IMR-90 (cell line): ENCODE measurements around the gene SLC66A3. TPM values are rescaled to one million over a fixed set of nuclear protein-coding genes. Genes with fewer than 3 reads are reported as not detected.
A peak's percentile ranks its signal among the peaks of the same experiment; 100 is the strongest.

Experiments used
- ATAC-seq: fragments of 200-7000 bp; cut with Tn5 transposase; 2 replicates; pipeline ENCODE4 v1.9.1; 2020; ENCODE audit warnings: low read depth, mild to moderate bottlenecking, moderate library complexity
- BruUV-seq: library from RNA; stranded (reverse); fragments of 400-500 nt; replicated peaks from 2 replicates; lab custom pipeline; 2021; lab: Mats Ljungman, UMichigan
- CTCF ChIA-PET: fragments of 300-600 bp; formaldehyde crosslinking; extraction: SDS; loops from one replicate; lab custom pipeline; 2021; ENCODE audit warnings: antibody characterized with exemption; lab: Yijun Ruan, JAX
- POLR2A ChIA-PET: fragments of 300-600 bp; sonication (Branson Sonifier 250); formaldehyde crosslinking; loops from one replicate; lab custom pipeline; 2022; ENCODE audit warnings: antibody characterized with exemption; ENCODE audit not compliant: unreplicated experiment; lab: Charles Lee
- DNase-seq: peaks from one replicate; pipeline ENCODE4 v3.0.0; 2013
- H2AFZ ChIP-seq: replicated peaks from 2 replicates; pipeline ENCODE3; 2013; ENCODE audit warnings: low read length, mild to moderate bottlenecking; ENCODE audit not compliant: poor library complexity
- H2AK5ac ChIP-seq: 2 replicates; pipeline ENCODE4 v1.6.1; 2013; ENCODE audit warnings: low read depth, low read length, inconsistent platforms
- H2AK9ac ChIP-seq: replicated peaks from 2 replicates; pipeline ENCODE3; 2013; ENCODE audit warnings: mild to moderate bottlenecking, low read depth, low read length, moderate library complexity; ENCODE audit not compliant: poor library complexity
- H2BK120ac ChIP-seq: 2 replicates; pipeline ENCODE4 v1.6.1; 2013; ENCODE audit warnings: low read depth, low read length, inconsistent platforms
- H2BK15ac ChIP-seq: 3 replicates; pipeline ENCODE4 v1.6.1; 2013; ENCODE audit warnings: low read depth, low read length, inconsistent platforms
- H2BK20ac ChIP-seq: 2 replicates; pipeline ENCODE4 v1.6.1; 2013; ENCODE audit warnings: low read depth, mild to moderate bottlenecking, inconsistent platforms, low read length, moderate library complexity
- H2BK5ac ChIP-seq: 2 replicates; pipeline ENCODE4 v1.6.1; 2013; ENCODE audit warnings: mild to moderate bottlenecking, low read depth, low read length, inconsistent platforms; ENCODE audit not compliant: poor library complexity, severe bottlenecking
- H3K14ac ChIP-seq: replicated peaks from 2 replicates; pipeline ENCODE4 v1.6.1; 2013; ENCODE audit warnings: low read depth, low read length, inconsistent platforms
- H3K18ac ChIP-seq: 2 replicates; pipeline ENCODE4 v1.6.1; 2013; ENCODE audit warnings: low read depth, low read length, control low read depth
- H3K23ac ChIP-seq: 2 replicates; pipeline ENCODE4 v1.6.1; 2013; ENCODE audit warnings: low read depth, low read length, inconsistent platforms
- H3K27ac ChIP-seq: 2 replicates; pipeline ENCODE4 v1.5.1; 2013; ENCODE audit warnings: mild to moderate bottlenecking, control low read depth, low read length; ENCODE audit not compliant: insufficient read depth
- H3K27me3 ChIP-seq: 2 replicates; pipeline ENCODE4 v1.6.1; 2013; ENCODE audit warnings: low read length; ENCODE audit not compliant: control insufficient read depth, insufficient read depth
- H3K36me3 ChIP-seq: 2 replicates; pipeline ENCODE4 v1.6.1; 2013; ENCODE audit warnings: low read length, mixed read lengths; ENCODE audit not compliant: control insufficient read depth, insufficient read depth
- H3K4ac ChIP-seq: 2 replicates; pipeline ENCODE4 v1.6.1; 2013; ENCODE audit warnings: low read depth, low read length, inconsistent platforms
- H3K4me1 ChIP-seq: 2 replicates; pipeline ENCODE4 v1.6.1; 2013; ENCODE audit warnings: low read length, mixed read lengths; ENCODE audit not compliant: control insufficient read depth, insufficient read depth
- H3K4me2 ChIP-seq: 2 replicates; pipeline ENCODE4 v1.6.1; 2013; ENCODE audit warnings: low read depth, mild to moderate bottlenecking, control low read depth, low read length, moderate library complexity
- H3K4me3 ChIP-seq: 2 replicates; pipeline ENCODE4 v1.5.1; 2013; ENCODE audit warnings: low read depth, mild to moderate bottlenecking, control low read depth, low read length, moderate library complexity; ENCODE audit not compliant: insufficient read depth
- H3K56ac ChIP-seq: 2 replicates; pipeline ENCODE4 v1.6.1; 2013; ENCODE audit warnings: low read length, inconsistent platforms; ENCODE audit not compliant: insufficient read depth; ENCODE audit errors: extremely low read depth
- H3K79me1 ChIP-seq, 2 experiments: 2 replicates each; pipeline ENCODE4 v1.6.1; 2013; ENCODE audit warnings: low read length in 2 of 2, inconsistent platforms in 1 of 2, low read depth in 1 of 2
- H3K9ac ChIP-seq: 2 replicates; pipeline ENCODE4 v1.6.1; 2013; ENCODE audit warnings: low read depth, low read length, control low read depth
- H3K9me1 ChIP-seq: 2 replicates; pipeline ENCODE4 v1.6.1; 2013; ENCODE audit warnings: low read length, inconsistent platforms; ENCODE audit not compliant: insufficient read depth
- H3K9me3 ChIP-seq: 2 replicates; pipeline ENCODE4 v1.6.1; 2013; ENCODE audit warnings: low read length; ENCODE audit not compliant: control insufficient read depth, insufficient read depth
- H4K20me1 ChIP-seq: 2 replicates; pipeline ENCODE4 v1.6.1; 2013; ENCODE audit warnings: low read length, inconsistent platforms; ENCODE audit not compliant: insufficient read depth
- H4K5ac ChIP-seq: 2 replicates; pipeline ENCODE4 v1.6.1; 2013; ENCODE audit warnings: mild to moderate bottlenecking, low read depth, low read length, control low read depth
- H4K8ac ChIP-seq, 2 experiments: 2 replicates each; pipeline ENCODE4 v1.6.1; 2013; ENCODE audit warnings: low read depth in 2 of 2, low read length in 2 of 2, control low read depth in 1 of 2, inconsistent platforms in 1 of 2
- H4K91ac ChIP-seq: 2 replicates; pipeline ENCODE4 v1.6.1; 2013; ENCODE audit warnings: low read depth, low read length, inconsistent platforms; ENCODE audit not compliant: insufficient read depth
- BHLHE40 ChIP-seq: fragments of 150-350 bp; IDR thresholded peaks from 2 replicates; pipeline ENCODE4 v1.6.1; 2016; ENCODE audit warnings: mild to moderate bottlenecking, low read depth, low read length
- CEBPB ChIP-seq: IDR thresholded peaks from 2 replicates; pipeline ENCODE4 v1.6.1; 2012; ENCODE audit warnings: low read depth, low read length, improper control_type of control experiment
- CHD1 ChIP-seq: IDR thresholded peaks from 2 replicates; pipeline ENCODE4 v1.6.1; 2012; ENCODE audit warnings: low read depth, low read length, improper control_type of control experiment
- FOS ChIP-seq: fragments of 150-350 bp; IDR thresholded peaks from 2 replicates; pipeline ENCODE4 v1.6.1; 2016; ENCODE audit warnings: low read depth, low read length
- MAFK ChIP-seq: IDR thresholded peaks from 2 replicates; pipeline ENCODE4 v1.6.1; 2012; ENCODE audit warnings: low read depth, low read length, improper control_type of control experiment
- MXI1 ChIP-seq: IDR thresholded peaks from 2 replicates; pipeline ENCODE4 v1.6.1; 2012; ENCODE audit warnings: low read depth, mild to moderate bottlenecking, low read length, moderate library complexity, borderline replicate concordance
- RAD21 ChIP-seq: IDR thresholded peaks from 2 replicates; pipeline ENCODE4 v1.6.1; 2012; ENCODE audit warnings: low read length, improper control_type of control experiment
- RFX5 ChIP-seq: IDR thresholded peaks from 2 replicates; pipeline ENCODE4 v1.8.0; 2012; ENCODE audit warnings: low read depth, mild to moderate bottlenecking, low read length, moderate library complexity
- USF2 ChIP-seq: fragments of 150-350 bp; IDR thresholded peaks from 2 replicates; pipeline ENCODE4 v1.6.1; 2017; ENCODE audit warnings: mild to moderate bottlenecking, antibody characterized with exemption, low read length, low read depth
- WGBS, 2 experiments: methylation state at CpG; one replicate each; pipeline versions ENCODE4 v1.1.5 to v1.1.7; 2013; ENCODE audit warnings: missing lambda C conversion rate in 2 of 2; ENCODE audit not compliant: insufficient read length in 1 of 2; ENCODE audit errors: extremely low coverage in 2 of 2; 5-methylcytosine and 5-hydroxymethylcytosine counted together
- dilution Hi-C: fragments of 300-500 bp; cut with HindIII; formaldehyde crosslinking; loops from one replicate; pipeline ENCODE4 v1.14.3; 2018; ENCODE audit warnings: low sequenced_read_pairs; ENCODE audit not compliant: unreplicated experiment
- in situ Hi-C: fragments of 300-500 bp; cut with MboI; formaldehyde crosslinking; loops from 3 replicates; pipeline ENCODE4 v1.14.3; 2019; ENCODE audit warnings: low sequenced_read_pairs, inconsistent platforms, mixed read lengths
- intact Hi-C: fragments of 100-400 bp; cut with micrococcal nuclease; formaldehyde crosslinking; loops from 2 replicates; pipeline ENCODE4 v1.10.0; 2022
- polyA plus RNA-seq, 3 experiments: library from polyadenylated mRNA; depleted of rRNA; stranded (reverse); fragments of >200 nt; gene quantifications; 2 replicates each; pipeline ENCODE4 v1.2.3, GENCODE V29; 2012; ENCODE audit warnings: low replicate concordance in 1 of 3
- total RNA-seq: library from RNA; depleted of rRNA; stranded (reverse); fragments of >200 nt; gene quantifications from 2 replicates; pipeline ENCODE4 v1.2.3, GENCODE V29; 2012

The SLC66A3 gene
- total and polyA plus RNA-seq, 2 of the 4 experiments (the other 2 are of a cell fraction), result 18.1 to 25.2 TPM

- H2AFZ ChIP-seq, result no peak overlapping the region
- no CpG with 5 or more reads among the region's 7 CpGs for WGBS, 2 experiments
- no peak overlapping the region for H3K9ac ChIP-seq
- peaks cover 18% of the 10 kb centered on the region for H3K36me3 ChIP-seq
- H3K27me3 ChIP-seq, result no peaks in the 10 kb centered on the region
- no peak overlapping the region for H3K14ac ChIP-seq
- BruUV-seq, result no TSS peak
- H3K4me3 ChIP-seq, result no peak overlapping the region
- no peak overlapping the region for H4K91ac ChIP-seq
- peak; percentile 77 for ATAC-seq
- no peak overlapping the region for H2BK20ac ChIP-seq
- no peaks in the 10 kb centered on the region for H3K9me1 ChIP-seq
- H3K18ac ChIP-seq, result no peak overlapping the region
- H3K79me1 ChIP-seq, result peaks cover 5 to 11% of the 10 kb centered on the region in 2 experiments; a peak in 3 of 4 replicates
- POLR2A ChIA-PET, result no interaction called here
- H4K20me1 ChIP-seq, result no peaks in the 10 kb centered on the region; the same call in 1 of the 2 replicates
- intact Hi-C loops, result no loop called here
- in situ Hi-C loops, result no loop called here
- H4K8ac ChIP-seq, result no peak overlapping the region
- H2AK9ac ChIP-seq, result no peak overlapping the region
- H2AK5ac ChIP-seq, result no peak overlapping the region
- no peak overlapping the region for H2BK120ac ChIP-seq
- no peak overlapping the region for H3K4me2 ChIP-seq
- H3K9me3 ChIP-seq, result no peaks in the 10 kb centered on the region
- no peak overlapping the region for H2BK15ac ChIP-seq
- H3K27ac ChIP-seq, result no peak overlapping the region
- TF ChIP-seq MXI1, result no peak
- TF ChIP-seq BHLHE40, result peak; percentile 40; the same call in 1 of the 2 replicates
- TF ChIP-seq FOS, result peak; percentile 49; the same call in 1 of the 2 replicates
- peak; percentile 23; the same call in 1 of the 2 replicates for TF ChIP-seq CEBPB
- TF ChIP-seq RAD21, result no peak
- no peak for TF ChIP-seq USF2
- no peak for TF ChIP-seq RFX5
- no peak for TF ChIP-seq MAFK
- no peak for TF ChIP-seq CHD1
- H3K56ac ChIP-seq, result no peak overlapping the region
- H2BK5ac ChIP-seq, result no peak overlapping the region
- no peak overlapping the region for H4K5ac ChIP-seq
- H3K23ac ChIP-seq, result no peak overlapping the region
- H3K4me1 ChIP-seq, result peaks cover 2% of the 10 kb centered on the region; the same call in 1 of the 2 replicates
- CTCF ChIA-PET, result interaction anchor here (1.0 kb wide), 1 partner anchor 17 kb away, joined by 3 read pairs; no protein-coding TSS in a partner anchor
- no peak overlapping the region for H3K4ac ChIP-seq
- DNase-seq, result peak; percentile 77
- dilution Hi-C loops, result no loop called here
These were observed 31.9 kb downstream of the SLC66A3 start for GRCh38 chr2:11187083-11187619.
